A172 (cell line): ENCODE data around the gene KLHDC1. TPM values are rescaled to one million over a fixed set of nuclear protein-coding genes. Genes with fewer than 3 reads are reported as not detected.
"Not testable (repeated sequence)": the region's sequence is repeated elsewhere in the genome, so short reads cannot be mapped to it uniquely, and the experiment has no call there.

Source experiments
- DNase-seq: peaks from one replicate; pipeline ENCODE4 v3.0.0-alpha.2; 2015; ENCODE audit warnings: low spot score
- total RNA-seq: library from RNA; depleted of rRNA; stranded (reverse); fragments of >200 nt; shearing (Covaris generic); gene quantifications from 2 replicates; pipeline ENCODE4 v1.2.3, GENCODE V29; 2014

The KLHDC1 gene
- total RNA-seq, 1 experiment from 2014 or later: 0.05 TPM

DNA sequence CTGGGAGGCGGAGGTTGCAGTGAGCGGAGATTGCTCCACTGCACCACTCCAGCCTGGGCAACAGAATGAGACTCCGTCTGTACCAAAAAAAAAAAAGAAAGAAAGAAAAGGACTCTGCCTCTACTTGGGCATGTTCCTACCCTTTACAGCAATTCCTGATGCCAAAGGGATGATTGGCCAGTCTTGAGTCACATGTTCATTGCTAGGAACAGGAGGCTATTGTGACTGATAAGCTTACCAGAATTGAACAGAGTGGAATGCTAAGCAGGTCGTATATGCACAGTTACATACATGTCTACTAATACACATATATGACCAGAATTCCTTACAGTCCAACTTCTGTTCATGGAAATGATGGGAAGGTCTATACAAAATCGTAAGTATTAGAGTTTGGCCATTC lies 34.3 kb downstream of the KLHDC1 start:
- DNase-seq: no peak

- no peak for DNase-seq
Measured at GRCh38 chr14:49732896-49733295, 40.0 kb downstream of the KLHDC1 start.

DNA sequence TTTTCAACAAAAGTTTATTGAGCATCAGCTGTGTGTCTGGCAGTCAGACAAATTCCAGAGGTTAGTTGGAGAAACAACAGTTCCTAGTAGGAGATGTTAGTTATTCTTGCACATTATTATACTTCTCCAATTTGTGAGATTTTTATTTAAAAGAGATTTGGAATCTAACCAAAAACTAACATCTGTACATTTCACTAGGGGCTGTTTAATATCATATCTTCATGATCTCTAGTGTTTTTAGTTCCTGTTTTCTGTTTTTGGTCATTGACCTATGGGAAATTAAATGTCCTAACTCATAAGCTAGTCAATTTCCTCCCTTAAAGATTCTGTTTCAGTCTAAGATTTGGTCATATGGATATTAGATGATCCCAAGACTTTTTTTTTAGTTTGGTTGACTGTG lies 40.9 kb downstream of the KLHDC1 start:
- DNase-seq: no peak

DNA sequence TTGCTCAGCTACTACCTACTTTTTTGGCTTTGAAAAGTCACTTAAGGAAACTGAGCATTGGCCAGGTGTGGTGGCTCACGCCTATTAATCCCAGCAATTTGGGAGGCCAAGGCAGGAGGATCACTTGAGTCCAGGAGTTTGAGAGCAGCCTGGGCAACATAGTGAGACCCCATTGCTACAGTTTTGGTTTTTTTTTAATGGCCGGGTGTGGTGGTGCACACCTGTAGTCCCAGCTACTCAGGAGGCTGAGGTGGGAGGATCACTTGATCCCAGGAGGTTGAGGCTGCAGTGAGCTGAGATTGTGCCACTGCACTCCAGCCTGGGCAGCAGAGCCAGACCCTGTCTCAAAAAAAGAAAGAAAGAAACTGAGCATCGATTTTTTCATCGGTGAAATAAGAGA lies 42.7 kb downstream of the KLHDC1 start:
- not testable (repeated sequence) for DNase-seq

DNA sequence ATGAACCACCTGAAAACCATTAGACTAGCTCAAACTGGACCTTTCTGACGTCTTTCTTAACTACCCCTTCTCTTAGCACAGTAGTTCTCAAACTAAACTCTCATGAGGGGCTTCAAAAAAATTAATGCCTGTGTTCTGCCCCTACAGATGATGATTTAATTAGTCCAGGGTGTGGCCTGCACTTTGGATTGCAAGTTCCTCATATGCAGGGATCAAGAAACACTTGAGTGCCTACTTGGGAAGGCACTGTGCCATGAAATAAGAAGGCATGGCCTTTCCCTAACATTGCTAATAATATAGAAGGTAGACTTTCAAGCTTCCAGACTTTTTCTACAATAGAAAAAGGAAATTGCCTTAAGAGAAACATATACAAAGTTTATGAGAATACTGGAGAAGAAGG lies 52.3 kb downstream of the KLHDC1 start:
- DNase-seq: no peak

- DNase-seq: not testable (repeated sequence)
Measured at GRCh38 chr14:49746476-49746875, 53.6 kb downstream of the KLHDC1 start.

GRCh38 chr14:49754570-49755097 lies 61.7 kb downstream of the KLHDC1 start:
- no peak for DNase-seq

GRCh38 chr14:49755378-49755777 lies 62.5 kb downstream of the KLHDC1 start:
- no peak for DNase-seq

DNA sequence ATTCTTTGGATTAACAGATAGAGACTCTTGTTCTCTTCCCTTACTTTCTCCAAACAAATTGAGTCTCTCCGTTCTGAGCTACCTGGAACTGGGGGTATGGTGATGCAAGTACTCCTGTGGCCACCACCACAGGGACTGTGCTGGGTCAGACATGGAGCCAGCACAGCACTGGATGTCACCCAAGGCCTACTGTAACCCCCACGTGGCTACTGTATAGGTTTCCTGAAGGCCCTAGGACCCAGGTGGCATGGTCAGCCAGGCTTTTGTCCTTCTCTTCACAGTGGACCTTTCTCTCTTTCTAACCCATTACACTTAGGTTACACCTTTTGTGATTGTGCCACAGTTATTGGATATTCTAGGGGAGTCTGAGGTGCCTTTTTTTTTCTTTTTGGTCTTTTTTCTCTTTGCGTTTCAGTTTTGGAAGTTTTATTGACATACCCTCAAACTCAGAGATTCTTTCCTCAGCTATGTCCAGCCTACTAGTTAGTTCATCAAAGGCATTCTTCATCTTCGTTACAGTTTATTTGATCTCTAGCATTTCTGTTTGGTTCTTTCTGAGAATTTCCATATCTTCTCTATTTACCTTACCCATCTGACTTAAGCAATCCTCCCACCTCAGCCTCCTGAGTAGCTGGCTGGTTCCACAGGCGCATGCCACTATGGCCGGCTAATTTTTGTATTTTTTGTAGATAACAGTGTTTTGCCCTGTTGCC lies 69.1 kb downstream of the KLHDC1 start:
- no peak for DNase-seq

DNA sequence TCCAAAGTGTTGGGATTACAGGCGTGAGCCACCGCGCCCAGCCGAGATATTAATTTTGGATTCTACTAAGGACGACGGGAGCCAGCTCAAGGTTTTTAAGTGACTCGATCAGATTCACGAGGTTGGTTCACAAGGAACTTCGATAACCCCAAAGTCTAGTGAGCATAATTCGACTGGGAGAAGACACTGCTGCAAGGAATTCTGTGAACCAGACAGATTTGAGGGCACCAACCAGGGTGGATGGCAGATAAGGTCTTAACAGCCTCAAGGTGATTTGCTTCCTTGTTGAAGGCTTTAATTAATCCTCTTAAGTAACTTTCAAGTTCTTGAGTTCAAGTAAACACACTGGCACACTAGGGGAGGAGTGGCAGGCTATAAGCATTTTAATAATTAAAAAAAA lies 73.9 kb downstream of the KLHDC1 start:
- DNase-seq: no peak

DNA sequence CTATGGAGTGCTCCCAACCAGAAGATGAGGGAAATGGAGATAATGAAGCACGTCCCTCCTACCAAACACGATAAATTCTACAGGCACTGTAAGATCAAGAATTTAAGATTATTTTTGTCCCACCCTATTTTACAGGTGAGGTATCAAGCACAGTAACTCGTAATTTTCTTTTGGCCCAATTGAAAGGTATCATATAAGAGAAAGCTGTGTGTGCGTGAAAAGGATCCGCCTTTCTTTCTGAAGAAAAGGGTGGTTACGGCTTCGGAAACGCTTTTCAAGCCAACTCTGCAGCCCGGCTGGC lies 74.3 kb downstream of the KLHDC1 start:
- DNase-seq: no peak

- DNase-seq: peak; percentile 51
Measured at GRCh38 chr14:49767571-49768300, 74.8 kb downstream of the KLHDC1 start, which contains the start of gene KLHDC2. Gene KLHDC2 (plus strand): TSS chr14:49768153. CDS start chr14:49768469, 316 bp downstream.

DNA sequence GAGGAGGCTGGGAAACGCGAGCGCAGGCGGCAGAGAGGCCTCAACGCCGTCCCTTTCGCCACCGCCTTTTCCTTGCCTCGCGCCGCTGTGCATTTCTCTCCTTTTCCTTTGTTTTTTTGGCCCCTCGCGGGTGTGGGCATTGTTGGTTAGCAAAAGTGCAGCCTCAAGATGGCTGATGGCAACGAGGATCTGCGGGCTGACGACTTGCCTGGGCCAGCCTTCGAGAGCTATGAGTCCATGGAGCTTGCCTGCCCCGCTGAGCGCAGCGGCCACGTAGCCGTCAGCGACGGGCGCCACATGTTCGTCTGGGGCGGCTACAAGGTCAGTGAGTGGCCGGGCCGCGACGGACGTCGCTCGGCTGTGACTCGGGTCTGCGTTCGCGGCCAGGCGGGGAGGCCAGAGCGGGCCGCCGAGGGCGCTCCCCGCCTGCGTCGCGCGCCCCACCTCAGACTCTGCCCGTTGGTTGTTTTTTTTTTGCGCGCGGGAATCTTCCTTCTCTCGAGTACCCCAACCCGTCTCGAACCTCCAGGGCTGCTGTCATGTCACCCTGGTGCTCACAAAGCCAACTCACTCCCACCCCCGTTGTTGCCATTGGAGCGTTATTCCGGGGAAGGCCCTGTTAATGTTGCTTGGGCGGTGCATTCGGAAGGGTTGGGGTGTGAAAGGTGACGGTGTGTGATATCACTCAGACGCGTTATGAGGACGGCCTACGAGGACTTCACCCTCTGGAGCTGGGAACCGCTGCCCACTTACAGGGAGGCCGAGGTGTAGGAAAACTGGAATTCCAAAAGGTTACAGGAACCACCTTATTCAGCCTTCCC lies 75.6 kb downstream of the KLHDC1 start:
- DNase-seq: peak; percentile 34

DNA sequence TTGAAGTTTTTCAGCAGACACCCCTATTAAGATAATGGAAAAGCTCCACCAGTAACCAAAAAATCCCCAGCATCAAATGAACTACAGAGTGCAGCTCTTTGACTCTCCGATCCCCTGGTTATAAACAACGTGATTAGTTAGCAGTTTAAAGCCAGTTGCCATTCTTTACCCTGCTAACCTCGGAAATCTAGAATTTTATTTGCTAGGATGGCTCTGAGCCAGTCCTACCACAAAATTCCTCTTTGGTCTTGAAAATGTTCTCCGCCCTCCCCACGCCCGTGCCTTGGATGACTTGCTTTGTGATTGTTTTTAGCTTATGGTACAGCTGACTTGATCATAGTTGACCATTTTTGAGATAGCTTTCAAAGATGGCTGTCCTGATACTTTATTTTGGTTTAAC lies 76.3 kb downstream of the KLHDC1 start:
- DNase-seq: peak; percentile 9

DNA sequence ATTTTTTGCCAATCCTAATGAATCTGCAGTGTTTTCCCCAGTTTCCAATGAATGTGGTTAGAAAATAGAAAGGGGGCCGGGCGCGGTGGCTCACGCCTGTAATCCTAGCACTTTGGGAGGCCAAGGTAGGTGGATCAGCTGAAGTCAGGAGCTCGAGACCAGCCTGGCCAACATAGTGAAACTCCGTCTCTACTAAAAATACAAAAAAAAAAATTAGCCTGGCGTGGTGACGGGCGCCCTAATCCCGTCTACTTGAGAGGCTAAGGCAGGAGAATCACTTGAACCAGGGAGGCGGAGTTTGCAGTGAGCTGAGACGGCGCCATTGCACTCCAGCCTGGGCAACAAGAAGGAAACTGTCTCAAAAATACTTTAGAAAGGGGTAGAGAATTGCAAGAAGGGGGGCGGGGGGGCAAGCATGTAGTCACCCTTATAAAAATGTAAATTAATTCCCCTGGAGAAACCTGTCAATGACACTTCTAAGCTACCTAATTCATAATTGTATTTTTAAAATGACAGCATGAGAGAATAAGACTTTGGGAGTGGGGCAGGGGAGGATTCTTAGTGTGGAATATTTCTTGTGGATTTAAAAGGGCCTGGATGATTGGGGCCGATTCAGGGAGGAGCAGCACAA lies 76.8 kb downstream of the KLHDC1 start:
- DNase-seq: no peak

DNA sequence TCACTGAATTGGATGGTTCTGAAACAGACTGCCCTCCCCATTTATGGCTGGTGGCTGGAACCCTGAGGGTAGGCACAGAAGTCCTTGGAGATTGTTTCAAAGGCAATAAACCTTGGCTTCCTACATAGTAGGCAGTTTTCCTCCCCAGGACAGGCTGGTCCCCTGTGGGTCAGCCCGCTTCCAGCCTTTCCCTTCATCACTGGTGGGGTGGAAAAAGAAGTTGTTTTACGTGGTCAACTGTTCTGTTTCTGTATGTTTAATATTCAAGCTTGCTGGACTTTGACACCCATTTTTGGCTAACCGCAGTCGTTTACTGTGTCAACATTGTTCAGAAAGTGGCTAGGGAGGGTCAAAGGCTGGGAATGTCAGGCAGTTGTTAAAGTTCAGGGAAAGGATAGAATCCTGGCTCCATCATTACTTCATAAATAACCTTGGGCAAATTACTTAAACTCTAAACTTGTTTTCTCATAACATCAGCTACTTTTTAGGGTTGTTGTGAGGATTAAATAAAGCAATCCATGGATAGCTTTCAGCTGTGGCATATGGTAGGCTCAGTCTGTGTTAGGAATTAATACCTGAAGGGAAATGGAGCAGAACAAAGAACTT lies 77.4 kb downstream of the KLHDC1 start:
- DNase-seq: no peak

DNA sequence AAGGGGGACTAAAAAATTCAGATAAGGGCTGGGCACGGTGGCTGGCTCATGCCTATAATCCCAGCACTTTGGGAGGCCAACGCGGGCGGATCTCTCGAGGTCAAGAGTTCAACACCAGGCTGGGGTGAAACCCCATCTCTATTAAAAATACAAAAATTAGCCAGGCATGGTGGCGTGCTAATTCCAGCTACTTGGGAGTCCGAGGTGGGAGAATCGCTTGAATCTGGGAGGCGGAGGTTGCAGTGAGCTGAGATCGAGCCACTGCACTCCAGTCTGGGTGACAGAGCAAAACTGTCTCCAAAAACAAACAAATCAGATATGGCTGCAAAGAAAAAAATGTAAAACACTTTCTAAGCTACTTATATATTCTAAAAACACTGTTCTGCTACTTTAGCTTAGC lies 78.8 kb downstream of the KLHDC1 start:
- not testable (repeated sequence) for DNase-seq

DNA sequence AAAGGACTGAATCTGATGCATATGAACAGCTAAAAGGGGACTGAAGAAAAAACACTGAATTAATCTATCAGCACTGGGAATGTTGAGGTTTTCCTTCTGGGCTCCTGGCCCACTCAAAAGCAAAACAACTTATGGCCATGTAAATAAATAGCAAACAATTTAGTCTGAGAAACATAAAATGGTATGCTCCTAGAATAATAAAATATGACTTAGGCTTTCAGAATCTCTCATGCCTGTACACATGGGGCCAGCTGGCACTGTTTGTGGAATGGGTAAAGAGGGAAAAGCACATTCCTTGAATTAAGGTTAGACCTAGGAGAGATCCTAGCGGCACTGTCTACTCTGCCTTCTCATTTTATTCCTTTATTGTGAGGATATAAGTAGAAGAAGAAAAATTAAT lies 81.2 kb downstream of the KLHDC1 start:
- no peak for DNase-seq

- no peak for DNase-seq
Measured at GRCh38 chr14:49778421-49778820, 85.5 kb downstream of the KLHDC1 start.

- DNase-seq: not testable (repeated sequence)
Measured at GRCh38 chr14:49781040-49781439, 88.1 kb downstream of the KLHDC1 start.

GRCh38 chr14:49783394-49784014 lies 90.6 kb downstream of the KLHDC1 start:
- no peak for DNase-seq
